DMS79 treated with DMSO at 0.1 percent for 48 hours (cell line): ENCODE measurements around the gene POMC.
"Not testable (repeated sequence)": the region's sequence is repeated elsewhere in the genome, so short reads cannot be mapped to it uniquely, and the experiment has no call there.

Source experiments
- DNase-seq: peaks from one replicate; lab custom pipeline; 2025; lab: John Stamatoyannopoulos, UW

POMC gene

GRCh38 chr2:25176541-25177181, 8.3 kb upstream of the POMC start:
- no peak for DNase-seq

GRCh38 chr2:25176138-25176537, 7.8 kb upstream of the POMC start:
- DNase-seq = no peak

GRCh38 chr2:25174192-25174861, 5.9 kb upstream of the POMC start:
- DNase-seq = peak; percentile 19

GRCh38 chr2:25173719-25174118, 5.3 kb upstream of the POMC start:
- DNase-seq = no peak

GRCh38 chr2:25170888-25171287, 2.5 kb upstream of the POMC start:
- no peak for DNase-seq

GRCh38 chr2:25169073-25169470, 692 bp upstream of the POMC start:
- no peak for DNase-seq

- DNase-seq = peak; percentile 75
Measured at GRCh38 chr2:25165992-25166875, 2.1 kb downstream of the POMC start.

- no peak for DNase-seq
Measured at GRCh38 chr2:25164561-25164960, 3.8 kb downstream of the POMC start.

GRCh38 chr2:25162061-25162460, 6.3 kb downstream of the POMC start:
- not testable (repeated sequence) for DNase-seq

- no peak for DNase-seq
Measured at GRCh38 chr2:25161055-25161781, 7.2 kb downstream of the POMC start.

- no peak for DNase-seq
Measured at GRCh38 chr2:25160376-25160775, 8.0 kb downstream of the POMC start.

- DNase-seq = no peak
Measured at GRCh38 chr2:25159949-25160348, 8.4 kb downstream of the POMC start.

GRCh38 chr2:25158096-25158852, 10.1 kb downstream of the POMC start:
- no peak for DNase-seq

- no peak for DNase-seq
Measured at GRCh38 chr2:25155401-25155800, 13.0 kb downstream of the POMC start.

GRCh38 chr2:25151718-25152117, 16.7 kb downstream of the POMC start:
- DNase-seq = no peak

GRCh38 chr2:25150993-25151392, 17.4 kb downstream of the POMC start:
- DNase-seq = not testable (repeated sequence)

- no peak for DNase-seq
Measured at GRCh38 chr2:25149646-25150045, 18.7 kb downstream of the POMC start.

GRCh38 chr2:25146896-25147295, 21.5 kb downstream of the POMC start:
- DNase-seq = no peak

GRCh38 chr2:25145803-25146202, 22.6 kb downstream of the POMC start:
- no peak for DNase-seq

GRCh38 chr2:25141120-25141519, 27.3 kb downstream of the POMC start:
- no peak for DNase-seq

- DNase-seq = not testable (repeated sequence)
Measured at GRCh38 chr2:25140535-25140934, 27.8 kb downstream of the POMC start.
